Gastrocnemius medialis (tissue), 4 donors: Measurements from ENCODE around the gene ADSS1. TPM values are rescaled to one million over a fixed set of nuclear protein-coding genes. Genes with fewer than 3 reads are reported as not detected.

Source experiments
- ATAC-seq, 2 donors: fragments of 150-250 bp; one replicate each; pipeline ENCODE4 v1.9.1; 2016
- DNase-seq, 2 donors: peaks; one replicate each; pipeline ENCODE4 v3.0.0-alpha.2; 2019
- H3K27ac ChIP-seq, 4 donors: fragments of 200-600 bp; sonication (generic); 1 replicate in 1 of 4; 2 replicates in 3 of 4; pipeline ENCODE4 v1.5.1; 2016 to 2018; ENCODE audit warnings: mild to moderate bottlenecking in 2 of 4, moderate library complexity in 1 of 4
- H3K27me3 ChIP-seq, 3 donors: fragments of 200-600 bp; sonication (generic) in 2 of 3; 1 replicate in 1 of 3; 2 replicates in 2 of 3; pipeline versions ENCODE4 v1.5.1 to v1.6.0; 2016 to 2019; ENCODE audit warnings: mild to moderate bottlenecking in 1 of 3, moderate library complexity in 1 of 3
- H3K36me3 ChIP-seq, 2 donors: fragments of 200-600 bp; sonication (generic) in 1 of 2; one replicate each; pipeline ENCODE4 v1.5.1; 2017 to 2018
- H3K4me1 ChIP-seq, 2 donors: fragments of 200-600 bp; sonication (generic) in 1 of 2; one replicate each; pipeline ENCODE4 v1.5.1; 2016 to 2017; ENCODE audit warnings: mild to moderate bottlenecking in 2 of 2
- H3K4me3 ChIP-seq, 4 donors: fragments of 200-600 bp; sonication (generic) in 3 of 4; 1 replicate in 1 of 4; 2 replicates in 3 of 4; pipeline ENCODE4 v1.5.1; 2016 to 2019; ENCODE audit warnings: mild to moderate bottlenecking in 2 of 4
- H3K9me3 ChIP-seq, 3 donors: fragments of 200-600 bp; sonication (generic) in 2 of 3; 1 replicate in 1 of 3; 2 replicates in 2 of 3; pipeline ENCODE4 v1.5.1; 2016 to 2019
- CTCF ChIP-seq, 5 experiments: fragments of 450-650 bp in 3 of 5; fragments of 200-600 bp in 2 of 5; sonication (generic) in 2 of 5; IDR thresholded peaks in 4 of 5; conservative IDR thresholded peaks in 1 of 5; 1 replicate in 4 of 5; 2 replicates in 1 of 5; pipeline ENCODE4 v1.5.1; 2016 to 2019; ENCODE audit warnings: antibody characterized with exemption in 5 of 5, mild to moderate bottlenecking in 3 of 5, moderate library complexity in 3 of 5
- POLR2A ChIP-seq, 2 donors: fragments of 450-650 bp; IDR thresholded peaks; one replicate each; pipeline ENCODE4 v1.6.1; 2017; ENCODE audit warnings: antibody characterized with exemption in 2 of 2, mild to moderate bottlenecking in 2 of 2, moderate library complexity in 2 of 2
- in situ Hi-C, 4 donors: fragments of 200-750 bp; cut with MboI; loops; one replicate each; pipeline versions ENCODE4 v1.15.0 to v1.8.0; 2017; ENCODE audit warnings: low sequenced_read_pairs in 4 of 4
- intact Hi-C: fragments of 100-400 bp; cut with DNase I; formaldehyde crosslinking; loops from one replicate; pipeline ENCODE4 v1.15.1; 2023; ENCODE audit warnings: low total_unique reads
- total RNA-seq, 4 donors: library from RNA; depleted of rRNA; stranded (reverse); fragments of >200 nt; gene quantifications; one replicate each; pipeline versions ENCODE4 v1.1.0 to v1.2.3, GENCODE V29; 2016

Gene ADSS1
- total RNA-seq, 4 donors from 2014 or later = 165 to 577 (median 232) TPM

- peaks cover 25 to 42% of the 10 kb centered on the region in 2 donors for H3K4me1 ChIP-seq
- intact Hi-C loops (no loop called here), in situ Hi-C loops (no loop called here)
- no peaks in the 10 kb centered on the region for H3K27me3 ChIP-seq
- no peak overlapping the region for H3K4me3 ChIP-seq
- H3K9me3 ChIP-seq = no peaks in the 10 kb centered on the region
- ATAC-seq (no peak), DNase-seq (no peak)
- no peak overlapping the region for H3K27ac ChIP-seq
- TF ChIP-seq POLR2A (IDR thresholded peaks at IDR 0.05) (no peak), CTCF (IDR thresholded peaks at IDR 0.05 in 4 of 5, conservative IDR thresholded peaks at IDR 0.05 in 1 of 5) (no peak)
- peaks cover 0 to 48% of the 10 kb centered on the region in 2 donors for H3K36me3 ChIP-seq
Measured at GRCh38 chr14:104758981-104759969, 35.2 kb downstream of the ADSS1 start.

DNA sequence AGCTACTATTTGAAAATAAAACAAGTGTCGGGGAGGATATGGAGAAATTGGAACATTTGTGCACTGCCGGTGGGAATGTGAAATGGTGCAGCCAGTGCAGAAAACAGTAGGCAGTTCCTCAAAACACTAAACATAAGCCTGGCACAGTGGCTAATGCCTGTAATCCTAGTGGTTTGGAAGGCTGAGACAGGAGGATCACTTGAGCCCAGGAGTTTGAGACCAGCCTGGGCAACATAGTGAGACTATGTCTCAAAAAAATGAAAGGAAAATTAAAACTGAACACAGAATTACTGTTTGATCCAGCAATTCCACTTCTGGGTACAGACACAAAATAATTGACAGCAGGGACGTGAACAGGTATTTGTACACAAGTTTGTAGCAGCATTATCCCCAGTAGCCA lies 41.5 kb downstream of the ADSS1 start:
- Histone ChIP-seq H3K9me3 (no peaks in the 10 kb centered on the region), H3K4me1 (peaks cover 10 to 18% of the 10 kb centered on the region in 2 donors), H3K36me3 (peaks cover 0 to under 1% of the 10 kb centered on the region in 2 donors), H3K27ac (no peak overlapping the region), H3K27me3 (no peaks in the 10 kb centered on the region), H3K4me3 (no peak overlapping the region)
- in situ Hi-C loops = loop anchor here in 3 of 4 donors (5.0 kb wide), 1 partner anchor 57 kb away; no protein-coding TSS in a partner anchor
- no peak for DNase-seq
- intact Hi-C loops = no loop called here
- no peak for ATAC-seq
- no peak for TF ChIP-seq CTCF (IDR thresholded peaks at IDR 0.05 in 4 of 5, conservative IDR thresholded peaks at IDR 0.05 in 1 of 5)
- TF ChIP-seq POLR2A (IDR thresholded peaks at IDR 0.05) = no peak

DNA sequence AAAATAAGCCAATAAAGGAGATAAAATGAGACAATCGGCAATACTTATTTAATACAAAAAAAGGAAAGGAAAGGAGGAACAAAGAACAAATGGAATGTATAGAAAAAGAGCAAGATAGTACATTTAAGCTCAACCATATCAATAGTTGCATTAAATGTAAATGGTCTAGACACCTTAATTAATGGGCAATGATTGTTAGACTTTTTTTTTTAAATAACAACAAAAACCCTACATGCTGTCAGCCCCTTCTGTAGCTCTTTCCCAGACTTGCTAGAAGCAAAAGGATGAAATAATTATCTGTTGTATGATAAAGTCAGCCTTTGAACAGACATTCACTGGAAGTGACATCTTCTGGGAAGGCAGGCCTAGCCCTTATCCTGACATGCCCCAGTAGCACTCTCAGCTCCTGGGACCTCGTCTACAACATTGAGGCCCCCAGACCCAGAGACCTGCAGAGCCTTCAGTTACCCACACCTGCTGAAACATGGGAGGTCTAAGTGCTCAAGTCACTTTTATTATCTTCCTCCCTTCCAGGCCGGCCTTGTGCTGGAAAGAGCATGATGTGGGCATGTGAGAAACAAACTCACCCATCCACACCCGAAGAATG lies 42.3 kb downstream of the ADSS1 start:
- ATAC-seq (no peak), DNase-seq (no peak)
- no peaks in the 10 kb centered on the region for H3K27me3 ChIP-seq
- H3K9me3 ChIP-seq = no peaks in the 10 kb centered on the region
- H3K4me1 ChIP-seq = peaks cover 8 to 9% of the 10 kb centered on the region in 2 donors
- in situ Hi-C loops = loop anchor here in 3 of 4 donors (5.0 kb wide), 1 partner anchor 56 kb away; no protein-coding TSS in a partner anchor
- intact Hi-C loops = no loop called here
- H3K36me3 ChIP-seq = peaks cover 0 to 9% of the 10 kb centered on the region in 2 donors
- TF ChIP-seq POLR2A (IDR thresholded peaks at IDR 0.05) = no peak
- TF ChIP-seq CTCF (IDR thresholded peaks at IDR 0.05 in 4 of 5, conservative IDR thresholded peaks at IDR 0.05 in 1 of 5) = no peak
- no peak overlapping the region for H3K27ac ChIP-seq
- H3K4me3 ChIP-seq = no peak overlapping the region

DNA sequence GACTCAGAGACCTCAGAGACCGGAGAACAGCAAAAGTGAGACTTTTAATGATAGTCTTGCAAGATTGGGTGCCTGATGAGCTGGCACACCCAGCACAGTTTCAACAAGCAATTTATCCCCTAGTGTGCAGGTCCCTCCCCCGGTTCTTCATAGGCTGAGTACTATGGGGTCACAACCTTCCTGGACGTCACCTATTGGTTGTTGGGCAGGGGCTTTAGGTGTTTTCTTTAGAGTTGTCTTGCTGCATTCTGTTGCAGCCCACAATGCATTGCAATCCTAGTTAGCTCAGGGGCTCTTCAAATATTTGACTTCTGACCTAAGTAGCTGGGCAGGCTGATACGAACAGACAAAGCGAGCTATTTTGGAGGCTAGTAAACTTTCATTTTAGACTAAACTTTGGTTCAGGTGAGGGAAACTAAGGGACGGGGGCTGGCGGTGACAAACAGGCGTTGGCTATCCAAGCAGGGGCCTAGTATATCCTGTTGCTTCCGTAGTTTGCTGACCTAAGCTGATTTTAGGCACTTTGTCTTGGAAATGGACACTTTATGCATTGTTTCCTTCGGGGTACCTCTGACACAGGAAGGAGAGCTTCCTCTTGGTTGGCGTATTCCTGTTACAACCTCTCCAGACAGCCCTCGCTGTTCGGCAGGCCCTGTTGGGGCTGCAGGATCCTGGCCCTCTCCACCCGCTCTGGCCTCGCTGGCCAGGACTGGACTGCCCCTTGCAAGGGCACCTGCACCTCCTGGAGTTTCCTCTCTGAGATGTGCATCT lies 43.0 kb downstream of the ADSS1 start:
- Histone ChIP-seq H3K9me3 (no peaks in the 10 kb centered on the region), H3K4me1 (peaks cover under 1 to 3% of the 10 kb centered on the region in 2 donors), H3K4me3 (no peak overlapping the region), H3K36me3 (peaks cover 0 to 15% of the 10 kb centered on the region in 2 donors), H3K27ac (no peak overlapping the region), H3K27me3 (no peaks in the 10 kb centered on the region)
- intact Hi-C loops (no loop called here), in situ Hi-C loops (loop anchor here in 3 of 4 donors (5.0 kb wide), 1 partner anchor 55 kb away; no protein-coding TSS in a partner anchor)
- DNase-seq (no peak), ATAC-seq (no peak)
- no peak for TF ChIP-seq POLR2A (IDR thresholded peaks at IDR 0.05)
- TF ChIP-seq CTCF (IDR thresholded peaks at IDR 0.05 in 4 of 5, conservative IDR thresholded peaks at IDR 0.05 in 1 of 5) = no peak
